ENCODE measurements around the gene C1orf210.

Gene C1orf210

GRCh38 chr1:43274125-43274803 lies 11.1 kb downstream of the C1orf210 start:
- TF ChIP-seq, protein P1, sequence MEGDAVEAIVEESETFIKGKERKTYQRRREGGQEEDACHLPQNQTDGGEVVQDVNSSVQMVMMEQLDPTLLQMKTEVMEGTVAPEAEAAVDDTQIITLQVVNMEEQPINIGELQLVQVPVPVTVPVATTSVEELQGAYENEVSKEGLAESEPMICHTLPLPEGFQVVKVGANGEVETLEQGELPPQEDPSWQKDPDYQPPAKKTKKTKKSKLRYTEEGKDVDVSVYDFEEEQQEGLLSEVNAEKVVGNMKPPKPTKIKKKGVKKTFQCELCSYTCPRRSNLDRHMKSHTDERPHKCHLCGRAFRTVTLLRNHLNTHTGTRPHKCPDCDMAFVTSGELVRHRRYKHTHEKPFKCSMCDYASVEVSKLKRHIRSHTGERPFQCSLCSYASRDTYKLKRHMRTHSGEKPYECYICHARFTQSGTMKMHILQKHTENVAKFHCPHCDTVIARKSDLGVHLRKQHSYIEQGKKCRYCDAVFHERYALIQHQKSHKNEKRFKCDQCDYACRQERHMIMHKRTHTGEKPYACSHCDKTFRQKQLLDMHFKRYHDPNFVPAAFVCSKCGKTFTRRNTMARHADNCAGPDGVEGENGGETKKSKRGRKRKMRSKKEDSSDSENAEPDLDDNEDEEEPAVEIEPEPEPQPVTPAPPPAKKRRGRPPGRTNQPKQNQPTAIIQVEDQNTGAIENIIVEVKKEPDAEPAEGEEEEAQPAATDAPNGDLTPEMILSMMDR (IDR thresholded peaks at IDR 0.05): no peak

DNA sequence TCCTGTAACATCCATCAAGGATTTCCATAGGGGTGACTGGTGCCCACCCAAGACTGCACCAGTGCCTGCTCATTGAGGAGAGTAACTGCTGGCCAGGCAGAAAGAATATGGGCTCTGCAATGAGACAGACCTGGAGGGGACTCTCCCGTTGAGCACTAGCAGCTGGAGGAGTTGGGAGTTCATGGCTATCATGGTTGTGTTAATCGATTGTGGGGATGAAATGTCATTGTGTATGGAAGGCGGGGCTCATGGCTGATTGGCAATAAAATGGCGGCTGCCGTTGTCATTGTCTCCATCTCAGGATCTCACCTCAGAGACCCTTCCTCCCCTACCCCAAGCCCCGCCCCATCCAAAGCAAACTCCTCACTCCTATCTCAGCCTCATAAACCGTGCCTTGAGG lies 11.7 kb downstream of the C1orf210 start:
- TF ChIP-seq, protein P1 (IDR thresholded peaks at IDR 0.05): no peak

DNA sequence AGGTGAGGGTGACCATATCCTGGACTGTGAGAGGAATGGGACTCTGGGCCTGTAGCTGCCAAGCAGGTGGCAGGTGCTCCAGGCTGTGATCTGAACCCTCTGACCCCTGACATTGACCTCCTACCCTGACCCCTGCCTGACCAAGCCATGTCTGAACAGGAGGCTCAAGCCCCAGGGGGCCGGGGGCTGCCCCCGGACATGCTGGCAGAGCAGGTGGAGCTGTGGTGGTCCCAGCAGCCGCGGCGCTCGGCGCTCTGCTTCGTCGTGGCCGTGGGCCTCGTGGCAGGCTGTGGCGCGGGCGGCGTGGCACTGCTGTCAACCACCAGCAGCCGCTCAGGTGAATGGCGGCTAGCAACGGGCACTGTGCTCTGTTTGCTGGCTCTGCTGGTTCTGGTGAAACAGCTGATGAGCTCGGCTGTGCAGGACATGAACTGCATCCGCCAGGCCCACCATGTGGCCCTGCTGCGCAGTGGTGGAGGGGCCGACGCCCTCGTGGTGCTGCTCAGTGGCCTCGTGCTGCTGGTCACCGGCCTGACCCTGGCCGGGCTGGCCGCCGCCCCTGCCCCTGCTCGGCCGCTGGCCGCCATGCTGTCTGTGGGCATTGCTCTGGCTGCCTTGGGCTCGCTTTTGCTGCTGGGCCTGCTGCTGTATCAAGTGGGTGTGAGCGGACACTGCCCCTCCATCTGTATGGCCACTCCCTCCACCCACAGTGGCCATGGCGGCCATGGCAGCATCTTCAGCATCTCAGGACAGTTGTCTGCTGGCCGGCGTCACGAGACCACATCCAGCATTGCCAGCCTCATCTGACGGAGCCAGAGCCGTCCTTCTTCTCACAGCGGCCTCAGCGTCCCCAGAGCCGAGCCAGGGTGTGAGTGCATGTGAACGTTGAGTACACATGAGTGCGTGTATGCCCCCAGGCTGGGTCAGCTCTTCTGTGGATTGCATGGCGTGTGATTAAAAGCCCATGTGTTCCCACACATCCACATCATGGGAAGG lies 12.5 kb downstream of the C1orf210 start:
- TF ChIP-seq, protein P1 (IDR thresholded peaks at IDR 0.05): no peak

- TF ChIP-seq, protein P1 (IDR thresholded peaks at IDR 0.05): no peak
These were observed 13.2 kb downstream of the C1orf210 start for GRCh38 chr1:43272161-43272560.

DNA sequence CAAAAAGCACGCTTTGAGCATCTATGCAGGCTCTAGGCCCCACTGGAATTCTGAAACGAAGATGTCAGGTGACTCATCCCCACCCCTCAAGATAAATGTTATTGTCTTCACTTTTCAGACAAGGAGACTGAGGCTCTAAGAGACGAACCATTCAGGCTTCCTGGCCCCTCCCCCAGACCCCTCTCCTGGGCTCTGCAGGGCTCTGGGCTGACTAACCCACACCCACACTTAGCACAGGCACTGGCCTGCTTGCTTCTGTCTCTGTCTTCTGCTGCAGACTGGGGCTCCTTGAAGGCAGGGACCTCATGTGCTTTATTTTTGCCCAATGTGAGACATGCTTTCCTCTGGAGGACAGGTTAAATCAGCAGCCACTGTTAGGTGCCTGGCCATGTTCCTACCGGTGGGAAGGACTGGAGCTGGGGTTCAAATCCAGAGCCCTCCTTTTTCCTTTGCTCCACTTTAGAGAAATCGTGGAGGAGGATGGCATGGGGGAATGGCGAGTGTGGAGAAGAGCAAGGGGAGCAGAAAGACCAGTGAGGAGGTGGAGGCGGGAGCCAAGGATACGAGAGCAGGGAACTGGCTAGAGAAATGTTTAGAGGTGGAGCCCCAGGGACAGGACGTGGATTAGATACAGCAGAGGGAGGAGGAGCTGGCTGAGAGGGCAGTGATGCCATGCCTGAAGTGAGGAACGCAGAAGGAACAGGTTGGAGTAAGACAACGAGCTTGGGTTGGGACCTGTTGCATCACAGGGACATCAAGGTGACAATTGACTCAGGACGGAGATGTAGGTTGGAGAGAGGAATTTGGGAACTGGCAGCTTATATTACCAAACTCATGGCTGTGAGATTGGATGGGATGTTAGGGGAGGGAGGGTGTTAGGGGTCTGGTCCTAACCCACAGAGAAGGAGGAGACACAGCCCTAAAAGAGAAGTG lies 13.9 kb downstream of the C1orf210 start:
- TF ChIP-seq, protein P1 (IDR thresholded peaks at IDR 0.05): no peak

GRCh38 chr1:43270421-43271095 lies 14.8 kb downstream of the C1orf210 start:
- TF ChIP-seq, protein P1 (IDR thresholded peaks at IDR 0.05): no peak
